CD4-positive, alpha-beta T cell treated with Interleukin-6 for 4 hours (primary cell): ENCODE data around the gene RPL34.

Experiments
- DNase-seq: peaks from one replicate; pipeline ENCODE4 v3.0.0-alpha.2; 2020; ENCODE audit warnings: mixed read lengths

The RPL34 gene

DNA sequence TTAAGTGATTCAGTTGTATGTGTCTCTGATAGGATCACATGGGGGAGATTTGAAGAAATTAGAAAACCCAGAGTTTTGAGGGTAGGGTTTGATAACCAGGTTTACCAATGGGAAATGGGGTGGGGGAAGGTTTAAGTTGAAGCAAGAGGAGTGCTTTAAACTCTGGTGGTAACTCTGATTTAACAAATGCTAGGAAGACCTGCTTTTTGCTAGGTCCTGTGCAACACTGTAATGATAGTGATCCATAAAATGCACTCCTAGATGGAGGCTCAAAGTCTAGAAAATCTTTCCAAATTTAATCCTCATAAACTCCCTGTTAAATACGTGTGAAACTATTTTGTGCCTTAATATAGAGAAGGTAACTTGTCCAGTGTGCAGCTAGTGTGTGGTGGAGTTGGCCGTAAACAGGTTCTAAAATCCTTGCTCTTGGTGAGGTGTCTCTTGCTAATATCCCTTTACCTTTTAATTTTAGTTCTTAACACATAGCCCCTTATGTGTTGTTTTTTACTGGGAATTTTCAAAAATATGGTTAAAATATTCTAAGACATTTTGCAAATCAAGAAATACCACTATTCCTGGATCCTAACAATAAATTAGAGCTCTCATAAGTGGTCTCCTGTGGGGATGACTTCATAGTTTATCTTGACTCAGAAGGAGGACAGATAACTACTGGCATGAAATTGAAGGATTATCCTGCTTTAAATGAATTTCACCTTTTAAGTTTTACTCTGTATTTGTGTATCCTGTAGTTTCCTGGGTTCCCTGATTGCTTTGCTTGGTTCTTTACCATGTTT is 4.1 kb downstream of the RPL34 start:
- no peak for DNase-seq

GRCh38 chr4:108626056-108626455 is 5.7 kb downstream of the RPL34 start:
- DNase-seq = no peak

- DNase-seq = no peak
Observed at GRCh38 chr4:108628411-108628810, 8.0 kb downstream of the RPL34 start.

- DNase-seq = no peak
Observed at GRCh38 chr4:108635070-108635655, 14.8 kb downstream of the RPL34 start.

DNA sequence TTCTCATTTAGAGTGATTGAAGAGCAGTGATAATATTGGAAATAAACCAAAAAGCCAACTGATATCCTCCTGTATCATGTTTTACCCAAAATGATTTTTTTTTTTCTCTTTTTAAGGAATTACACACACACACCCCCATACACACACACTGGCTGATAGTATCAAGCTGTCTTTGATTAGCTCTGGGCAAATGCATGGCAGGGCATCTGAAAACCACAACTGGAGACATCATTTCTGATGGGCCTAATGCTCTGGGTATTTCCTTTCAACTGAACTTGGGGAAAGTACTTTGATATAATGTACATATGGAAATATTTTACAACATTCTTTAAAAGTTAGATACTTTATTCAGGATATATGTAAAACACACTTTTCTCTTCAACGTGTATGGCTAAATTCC is 15.9 kb downstream of the RPL34 start:
- DNase-seq = no peak

DNA sequence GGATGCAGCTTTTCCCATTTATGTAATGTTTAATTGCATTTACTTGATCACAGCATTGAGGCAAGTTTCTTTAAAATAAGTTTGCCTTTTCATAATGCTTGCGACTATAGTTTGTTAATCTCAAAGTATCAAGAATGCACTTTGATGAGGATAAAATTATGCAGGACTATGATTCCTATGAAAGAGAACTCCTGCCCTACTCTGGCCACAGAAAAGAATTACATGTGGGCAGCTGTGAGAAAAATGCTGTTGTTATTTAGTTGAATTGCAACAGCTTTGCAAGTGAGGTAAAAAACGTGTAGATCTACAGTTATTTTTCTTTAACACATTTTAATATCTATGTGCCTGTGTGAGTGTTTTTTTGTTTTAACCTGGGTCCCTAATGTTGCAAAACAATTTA is 17.5 kb downstream of the RPL34 start:
- no peak for DNase-seq

DNA sequence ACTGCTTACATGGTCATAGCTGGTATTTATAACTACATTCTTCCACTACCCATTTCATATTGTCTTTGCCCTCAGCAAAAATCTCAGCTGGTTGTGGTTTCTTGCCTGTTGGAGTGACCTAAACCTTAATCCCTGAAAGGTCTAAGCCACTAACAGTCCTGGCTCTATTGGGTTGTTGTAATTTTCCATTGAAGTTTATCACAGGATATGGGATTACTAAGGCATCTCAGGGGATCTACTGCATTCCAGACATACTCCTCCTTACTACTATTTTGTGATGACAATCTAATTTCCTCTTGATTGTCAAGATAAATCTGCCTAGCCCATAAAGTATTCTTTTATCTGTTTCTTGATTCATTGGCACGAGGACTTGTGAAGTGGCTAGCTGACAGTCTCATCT is 23.9 kb downstream of the RPL34 start:
- no peak for DNase-seq

- no peak for DNase-seq
Observed at GRCh38 chr4:108646706-108647105, 26.3 kb downstream of the RPL34 start.

- DNase-seq = no peak
Observed at GRCh38 chr4:108649863-108650211, 29.5 kb downstream of the RPL34 start.

DNA sequence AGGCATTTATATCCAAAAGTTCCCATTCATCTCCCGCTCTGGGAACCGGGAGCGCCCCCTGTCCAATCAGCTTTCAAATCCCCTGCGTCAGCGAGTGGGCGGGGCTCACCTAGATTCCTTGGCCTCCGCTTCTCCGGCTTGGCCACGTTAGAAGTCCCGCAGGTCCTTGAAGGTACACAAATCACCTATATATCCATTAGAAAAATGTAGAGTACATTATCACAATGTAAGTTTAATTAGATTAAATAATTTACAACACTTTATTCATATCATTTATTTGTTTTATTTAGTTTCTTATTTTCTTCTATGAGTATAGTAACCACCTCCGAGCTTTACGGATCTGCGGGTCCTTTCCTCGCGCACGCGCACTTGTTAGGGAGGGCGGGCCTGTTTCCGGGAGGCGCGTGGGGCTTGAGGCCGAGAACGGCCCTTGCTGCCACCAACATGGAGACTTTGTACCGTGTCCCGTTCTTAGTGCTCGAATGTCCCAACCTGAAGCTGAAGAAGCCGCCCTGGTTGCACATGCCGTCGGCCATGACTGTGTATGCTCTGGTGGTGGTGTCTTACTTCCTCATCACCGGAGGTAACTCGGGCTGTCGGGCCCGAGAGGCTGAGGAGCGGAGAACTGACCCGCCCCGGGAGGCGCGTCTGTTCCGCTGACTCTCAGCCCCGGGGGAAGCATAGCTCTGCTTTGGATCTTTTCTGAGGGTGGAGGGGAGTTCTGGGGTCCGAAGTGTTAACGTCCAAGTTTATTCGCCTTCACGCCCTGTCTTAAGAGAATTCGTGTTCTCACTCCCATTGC is 30.0 kb downstream of the RPL34 start, which contains the start of gene OSTC:
Gene OSTC, plus strand, starts transcription at position 388 of the 802 bp plus-strand sequence. Its CDS starts 57 bp downstream, at position 445.
- DNase-seq = peak; percentile 94

DNA sequence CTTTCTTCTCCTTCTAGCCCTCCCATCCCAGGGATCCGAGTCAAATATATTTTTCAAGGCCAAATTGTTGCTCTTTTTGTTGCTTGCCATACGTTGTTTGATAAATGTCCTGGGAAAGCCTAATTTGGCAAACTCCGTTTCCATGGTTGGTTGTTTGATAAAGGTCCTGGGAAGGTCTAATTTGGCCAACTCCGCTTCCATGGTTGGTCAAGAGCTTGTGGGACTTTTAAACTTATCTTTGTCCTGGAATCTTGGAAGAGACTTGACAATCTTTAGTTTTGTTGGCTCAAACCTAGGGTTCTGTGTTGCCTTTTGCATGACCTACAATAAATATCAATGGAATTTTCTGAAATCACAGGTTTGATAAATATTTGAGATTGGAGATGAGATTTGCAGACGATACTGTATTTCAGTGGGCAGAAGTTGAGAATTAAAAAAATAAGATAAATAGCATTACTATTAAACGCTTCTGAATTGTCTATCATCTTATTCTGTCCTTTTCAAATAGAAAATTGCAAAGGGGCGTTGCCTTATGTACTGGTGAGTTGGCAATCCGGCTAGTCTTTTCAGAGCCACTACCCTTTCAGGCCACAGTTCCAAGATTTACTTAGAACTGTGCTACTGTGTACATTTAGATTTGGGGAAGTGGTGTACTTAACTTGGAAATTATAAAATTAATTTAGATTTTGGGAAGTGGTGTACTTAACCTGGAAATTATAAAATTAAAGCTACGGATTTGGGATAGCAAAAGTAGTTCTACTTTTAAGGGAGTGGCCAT is 30.8 kb downstream of the RPL34 start:
- DNase-seq = no peak

GRCh38 chr4:108662629-108663028 is 42.3 kb downstream of the RPL34 start:
- DNase-seq = no peak

DNA sequence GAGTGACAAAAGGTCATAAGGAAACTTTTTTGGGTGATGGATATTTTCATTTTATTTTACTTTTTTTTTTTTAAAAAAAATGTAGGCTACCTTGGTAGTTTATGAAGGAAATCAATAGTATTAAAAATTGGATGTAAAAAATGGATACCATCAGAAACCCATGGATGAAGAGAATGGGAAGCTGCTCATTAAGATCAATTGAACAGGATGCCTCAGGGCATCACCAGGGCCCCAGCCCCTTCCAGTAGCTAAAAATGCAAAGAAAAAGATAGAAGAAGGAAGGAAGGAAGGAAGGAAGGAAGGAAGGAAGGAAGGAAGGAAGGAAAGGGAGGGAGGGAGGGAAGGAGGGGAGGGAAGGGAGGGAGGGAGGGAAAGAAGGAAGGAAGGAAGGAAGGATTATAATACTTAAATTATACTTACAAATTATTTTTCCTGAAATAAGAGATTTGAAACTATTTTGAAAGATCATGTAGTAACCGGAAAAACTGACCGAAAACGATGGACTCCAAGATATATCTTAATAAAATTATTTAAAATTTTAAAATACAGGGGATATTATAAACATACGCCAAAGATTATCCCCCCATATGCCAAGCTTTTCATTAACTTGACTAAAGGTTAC is 54.1 kb downstream of the RPL34 start:
- no peak for DNase-seq
